H1 (cell line): ENCODE results near the gene DYNC1I1. TPM values are rescaled to one million over a fixed set of nuclear protein-coding genes. Genes with fewer than 3 reads are reported as not detected.

Experiments used
- CHD1 ChIP-seq: IDR thresholded peaks from 2 replicates; pipeline ENCODE4 v1.6.1; 2012; ENCODE audit warnings: low read depth, low read length, improper control_type of control experiment
- CHD2 ChIP-seq: IDR thresholded peaks from 2 replicates; pipeline ENCODE4 v1.6.1; 2012; ENCODE audit warnings: low read length, improper control_type of control experiment
- JUND ChIP-seq: IDR thresholded peaks from 2 replicates; pipeline ENCODE4 v1.6.1; 2011; ENCODE audit warnings: mild to moderate bottlenecking, improper control_type of control experiment, low read length
- KDM4A ChIP-seq: IDR thresholded peaks from one replicate; pipeline ENCODE4 v1.7.1; 2012; ENCODE audit warnings: low read depth, mild to moderate bottlenecking, moderate library complexity, low read length, inconsistent platforms; ENCODE audit not compliant: severe bottlenecking
- NANOG ChIP-seq: IDR thresholded peaks from 2 replicates; pipeline ENCODE4 v1.6.1; 2011; ENCODE audit warnings: low read length, low read depth, mild to moderate bottlenecking, inconsistent platforms; ENCODE audit not compliant: insufficient read depth, poor library complexity, severe bottlenecking
- RNF2 ChIP-seq: fragments of 200-900, 300-1000 bp; sonication (generic); IDR thresholded peaks from 2 replicates; pipeline ENCODE4 v1.7.1; 2016; ENCODE audit warnings: borderline replicate concordance, low read depth, mild to moderate bottlenecking, antibody characterized with exemption, low read length; ENCODE audit not compliant: poor library complexity, severe bottlenecking; ENCODE audit errors: missing control alignments
- SIX5 ChIP-seq: IDR thresholded peaks from 2 replicates; pipeline ENCODE4 v1.6.1; 2011; ENCODE audit warnings: mild to moderate bottlenecking, low read depth, low read length
- SP2 ChIP-seq: IDR thresholded peaks from 2 replicates; pipeline ENCODE4 v1.6.1; 2012; ENCODE audit warnings: mild to moderate bottlenecking, low read length, inconsistent platforms
- SP4 ChIP-seq: IDR thresholded peaks from 2 replicates; pipeline ENCODE4 v1.6.1; 2012; ENCODE audit warnings: low read length, inconsistent platforms
- TEAD4 ChIP-seq: IDR thresholded peaks from 2 replicates; pipeline ENCODE4 v1.6.1; 2012; ENCODE audit warnings: low read depth, low read length, inconsistent platforms, mixed read lengths
- ZNF274 ChIP-seq: IDR thresholded peaks from 2 replicates; pipeline ENCODE4 v1.7.0; 2012; ENCODE audit warnings: low read length, borderline replicate concordance; ENCODE audit errors: extremely low read depth
- polyA plus RNA-seq, 7 experiments: library from polyadenylated mRNA; depleted of rRNA in 3 of 7; stranded (reverse) in 5 of 7; unstranded in 2 of 7; fragments of >200 nt in 5 of 7; fragments of 200-250 nt in 2 of 7; gene quantifications; 1 replicate in 5 of 7; 2 replicates in 1 of 7; 4 replicates in 1 of 7; pipeline versions ENCODE4 v1.2.1 to v1.2.3, GENCODE V29; 2011 to 2013; ENCODE audit warnings: missing spikeins in 2 of 7, mixed read lengths in 2 of 7
- total RNA-seq: library from RNA; stranded (reverse); fragmentation: NEBNext Ultra II Directional; extraction: Animal tissue kit (Norgen Biotek cat#: 25700); gene quantifications from 2 replicates; pipeline ENCODE4 v1.2.1, GENCODE V29; 2021
- TF ChIP-seq, protein P1 (sequence below): fragments of 300-600 bp; sonication (generic); IDR thresholded peaks from 2 replicates; pipeline ENCODE4 v1.7.1; 2012; ENCODE audit warnings: low read length, moderate library complexity, mild to moderate bottlenecking, inconsistent platforms; ENCODE audit not compliant: insufficient replicate concordance

Gene DYNC1I1
- total and polyA plus RNA-seq, 2 of the 8 experiments (the other 6 are each of a cell fraction or from before 2014, with no cell fraction given), result 0.45 to 0.58 TPM

DNA sequence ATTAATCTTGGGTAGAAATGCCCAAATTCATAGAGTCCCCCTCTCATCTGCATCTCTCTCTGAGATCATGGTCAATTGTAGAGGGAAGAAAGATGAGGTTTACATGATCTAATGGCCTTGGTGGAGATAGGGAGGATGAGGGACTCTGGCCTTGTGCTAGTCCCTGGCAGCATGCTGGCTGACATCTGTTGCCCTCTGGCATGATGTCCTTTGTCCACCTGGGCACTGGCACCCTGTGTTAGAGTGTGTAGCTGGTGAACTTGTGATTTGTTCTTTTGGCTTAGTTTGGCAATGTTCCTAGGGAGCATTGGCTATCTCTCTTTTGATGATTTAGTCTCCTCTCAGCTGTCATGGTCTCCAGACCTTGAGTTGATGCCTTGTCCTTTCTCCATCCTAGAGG is 103.2 kb downstream of the DYNC1I1 start (continued):
- TF ChIP-seq, protein P1, sequence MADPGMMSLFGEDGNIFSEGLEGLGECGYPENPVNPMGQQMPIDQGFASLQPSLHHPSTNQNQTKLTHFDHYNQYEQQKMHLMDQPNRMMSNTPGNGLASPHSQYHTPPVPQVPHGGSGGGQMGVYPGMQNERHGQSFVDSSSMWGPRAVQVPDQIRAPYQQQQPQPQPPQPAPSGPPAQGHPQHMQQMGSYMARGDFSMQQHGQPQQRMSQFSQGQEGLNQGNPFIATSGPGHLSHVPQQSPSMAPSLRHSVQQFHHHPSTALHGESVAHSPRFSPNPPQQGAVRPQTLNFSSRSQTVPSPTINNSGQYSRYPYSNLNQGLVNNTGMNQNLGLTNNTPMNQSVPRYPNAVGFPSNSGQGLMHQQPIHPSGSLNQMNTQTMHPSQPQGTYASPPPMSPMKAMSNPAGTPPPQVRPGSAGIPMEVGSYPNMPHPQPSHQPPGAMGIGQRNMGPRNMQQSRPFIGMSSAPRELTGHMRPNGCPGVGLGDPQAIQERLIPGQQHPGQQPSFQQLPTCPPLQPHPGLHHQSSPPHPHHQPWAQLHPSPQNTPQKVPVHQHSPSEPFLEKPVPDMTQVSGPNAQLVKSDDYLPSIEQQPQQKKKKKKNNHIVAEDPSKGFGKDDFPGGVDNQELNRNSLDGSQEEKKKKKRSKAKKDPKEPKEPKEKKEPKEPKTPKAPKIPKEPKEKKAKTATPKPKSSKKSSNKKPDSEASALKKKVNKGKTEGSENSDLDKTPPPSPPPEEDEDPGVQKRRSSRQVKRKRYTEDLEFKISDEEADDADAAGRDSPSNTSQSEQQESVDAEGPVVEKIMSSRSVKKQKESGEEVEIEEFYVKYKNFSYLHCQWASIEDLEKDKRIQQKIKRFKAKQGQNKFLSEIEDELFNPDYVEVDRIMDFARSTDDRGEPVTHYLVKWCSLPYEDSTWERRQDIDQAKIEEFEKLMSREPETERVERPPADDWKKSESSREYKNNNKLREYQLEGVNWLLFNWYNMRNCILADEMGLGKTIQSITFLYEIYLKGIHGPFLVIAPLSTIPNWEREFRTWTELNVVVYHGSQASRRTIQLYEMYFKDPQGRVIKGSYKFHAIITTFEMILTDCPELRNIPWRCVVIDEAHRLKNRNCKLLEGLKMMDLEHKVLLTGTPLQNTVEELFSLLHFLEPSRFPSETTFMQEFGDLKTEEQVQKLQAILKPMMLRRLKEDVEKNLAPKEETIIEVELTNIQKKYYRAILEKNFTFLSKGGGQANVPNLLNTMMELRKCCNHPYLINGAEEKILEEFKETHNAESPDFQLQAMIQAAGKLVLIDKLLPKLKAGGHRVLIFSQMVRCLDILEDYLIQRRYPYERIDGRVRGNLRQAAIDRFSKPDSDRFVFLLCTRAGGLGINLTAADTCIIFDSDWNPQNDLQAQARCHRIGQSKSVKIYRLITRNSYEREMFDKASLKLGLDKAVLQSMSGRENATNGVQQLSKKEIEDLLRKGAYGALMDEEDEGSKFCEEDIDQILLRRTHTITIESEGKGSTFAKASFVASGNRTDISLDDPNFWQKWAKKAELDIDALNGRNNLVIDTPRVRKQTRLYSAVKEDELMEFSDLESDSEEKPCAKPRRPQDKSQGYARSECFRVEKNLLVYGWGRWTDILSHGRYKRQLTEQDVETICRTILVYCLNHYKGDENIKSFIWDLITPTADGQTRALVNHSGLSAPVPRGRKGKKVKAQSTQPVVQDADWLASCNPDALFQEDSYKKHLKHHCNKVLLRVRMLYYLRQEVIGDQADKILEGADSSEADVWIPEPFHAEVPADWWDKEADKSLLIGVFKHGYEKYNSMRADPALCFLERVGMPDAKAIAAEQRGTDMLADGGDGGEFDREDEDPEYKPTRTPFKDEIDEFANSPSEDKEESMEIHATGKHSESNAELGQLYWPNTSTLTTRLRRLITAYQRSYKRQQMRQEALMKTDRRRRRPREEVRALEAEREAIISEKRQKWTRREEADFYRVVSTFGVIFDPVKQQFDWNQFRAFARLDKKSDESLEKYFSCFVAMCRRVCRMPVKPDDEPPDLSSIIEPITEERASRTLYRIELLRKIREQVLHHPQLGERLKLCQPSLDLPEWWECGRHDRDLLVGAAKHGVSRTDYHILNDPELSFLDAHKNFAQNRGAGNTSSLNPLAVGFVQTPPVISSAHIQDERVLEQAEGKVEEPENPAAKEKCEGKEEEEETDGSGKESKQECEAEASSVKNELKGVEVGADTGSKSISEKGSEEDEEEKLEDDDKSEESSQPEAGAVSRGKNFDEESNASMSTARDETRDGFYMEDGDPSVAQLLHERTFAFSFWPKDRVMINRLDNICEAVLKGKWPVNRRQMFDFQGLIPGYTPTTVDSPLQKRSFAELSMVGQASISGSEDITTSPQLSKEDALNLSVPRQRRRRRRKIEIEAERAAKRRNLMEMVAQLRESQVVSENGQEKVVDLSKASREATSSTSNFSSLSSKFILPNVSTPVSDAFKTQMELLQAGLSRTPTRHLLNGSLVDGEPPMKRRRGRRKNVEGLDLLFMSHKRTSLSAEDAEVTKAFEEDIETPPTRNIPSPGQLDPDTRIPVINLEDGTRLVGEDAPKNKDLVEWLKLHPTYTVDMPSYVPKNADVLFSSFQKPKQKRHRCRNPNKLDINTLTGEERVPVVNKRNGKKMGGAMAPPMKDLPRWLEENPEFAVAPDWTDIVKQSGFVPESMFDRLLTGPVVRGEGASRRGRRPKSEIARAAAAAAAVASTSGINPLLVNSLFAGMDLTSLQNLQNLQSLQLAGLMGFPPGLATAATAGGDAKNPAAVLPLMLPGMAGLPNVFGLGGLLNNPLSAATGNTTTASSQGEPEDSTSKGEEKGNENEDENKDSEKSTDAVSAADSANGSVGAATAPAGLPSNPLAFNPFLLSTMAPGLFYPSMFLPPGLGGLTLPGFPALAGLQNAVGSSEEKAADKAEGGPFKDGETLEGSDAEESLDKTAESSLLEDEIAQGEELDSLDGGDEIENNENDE, result no peak
- no peak for TF ChIP-seq CHD2
- TF ChIP-seq TEAD4, result no peak
- no peak for TF ChIP-seq ZNF274
- no peak for TF ChIP-seq SP2
- TF ChIP-seq CHD1, result no peak
- no peak for TF ChIP-seq KDM4A
- TF ChIP-seq SP4, result no peak
- no peak for TF ChIP-seq JUND
- no peak for TF ChIP-seq SIX5
- TF ChIP-seq RNF2, result no peak
- no peak for TF ChIP-seq NANOG
